ENCODE results near the gene AKT1S1.

The AKT1S1 gene

DNA sequence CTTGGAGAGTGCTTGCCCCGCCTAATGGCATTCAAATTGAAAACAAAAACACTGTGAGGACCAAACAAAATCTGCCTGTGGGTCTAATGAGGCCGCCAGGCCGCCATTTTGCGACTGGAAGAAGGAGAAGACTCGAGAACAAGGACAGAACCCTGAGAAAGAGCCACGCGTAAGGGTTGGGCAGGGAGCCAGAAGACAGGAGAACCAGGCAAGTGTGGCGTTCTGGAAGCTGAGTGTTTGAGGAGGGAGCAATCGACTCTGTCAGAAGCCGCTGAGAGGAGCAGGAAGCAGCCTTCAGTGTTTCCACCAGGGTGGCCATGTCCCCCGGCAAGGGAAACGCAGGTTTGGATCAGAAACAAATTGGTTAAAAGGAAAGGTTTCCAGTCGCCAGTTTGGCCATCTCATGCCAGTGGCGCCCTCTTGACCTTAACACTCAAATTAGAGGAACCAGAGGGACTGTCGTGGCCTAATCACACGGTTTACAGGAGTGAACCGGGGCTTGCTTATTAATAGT is 36.4 kb downstream of the AKT1S1 start:
- no peaks in the 10 kb centered on the region for H3K9me3 ChIP-seq
- no peak overlapping the region for H3K4me3 ChIP-seq (ENCODE audit: low read depth, low read length)
- peaks cover 23% of the 10 kb centered on the region for H3K36me3 ChIP-seq
- H3K27me3 ChIP-seq: no peaks in the 10 kb centered on the region
- no peaks in the 10 kb centered on the region for H3K4me1 ChIP-seq
- DNase-seq: no peak
- TF ChIP-seq, protein P1, sequence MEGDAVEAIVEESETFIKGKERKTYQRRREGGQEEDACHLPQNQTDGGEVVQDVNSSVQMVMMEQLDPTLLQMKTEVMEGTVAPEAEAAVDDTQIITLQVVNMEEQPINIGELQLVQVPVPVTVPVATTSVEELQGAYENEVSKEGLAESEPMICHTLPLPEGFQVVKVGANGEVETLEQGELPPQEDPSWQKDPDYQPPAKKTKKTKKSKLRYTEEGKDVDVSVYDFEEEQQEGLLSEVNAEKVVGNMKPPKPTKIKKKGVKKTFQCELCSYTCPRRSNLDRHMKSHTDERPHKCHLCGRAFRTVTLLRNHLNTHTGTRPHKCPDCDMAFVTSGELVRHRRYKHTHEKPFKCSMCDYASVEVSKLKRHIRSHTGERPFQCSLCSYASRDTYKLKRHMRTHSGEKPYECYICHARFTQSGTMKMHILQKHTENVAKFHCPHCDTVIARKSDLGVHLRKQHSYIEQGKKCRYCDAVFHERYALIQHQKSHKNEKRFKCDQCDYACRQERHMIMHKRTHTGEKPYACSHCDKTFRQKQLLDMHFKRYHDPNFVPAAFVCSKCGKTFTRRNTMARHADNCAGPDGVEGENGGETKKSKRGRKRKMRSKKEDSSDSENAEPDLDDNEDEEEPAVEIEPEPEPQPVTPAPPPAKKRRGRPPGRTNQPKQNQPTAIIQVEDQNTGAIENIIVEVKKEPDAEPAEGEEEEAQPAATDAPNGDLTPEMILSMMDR (IDR thresholded peaks at IDR 0.05; ENCODE audit: low read depth, low read length): no peak

DNA sequence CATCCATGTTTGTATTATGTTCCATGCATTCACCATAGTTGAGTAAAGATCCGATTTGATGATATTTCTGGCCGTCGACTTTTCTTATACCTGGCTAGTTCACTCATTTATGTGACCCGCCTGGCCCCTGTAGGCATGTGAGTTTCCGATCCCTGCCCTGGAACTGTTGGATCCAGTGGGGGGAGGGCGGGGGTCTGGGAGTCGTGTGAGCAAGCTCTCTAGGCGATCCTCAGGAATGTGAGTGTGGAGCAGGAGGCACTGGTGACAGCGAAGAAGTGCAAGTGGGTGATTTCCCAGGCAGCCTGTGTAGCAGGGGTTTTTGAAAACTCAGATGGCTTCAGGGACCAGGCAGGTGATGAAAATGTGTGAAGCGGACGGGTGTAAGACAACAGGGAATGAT is 36.8 kb downstream of the AKT1S1 start:
- H3K4me3 ChIP-seq (ENCODE audit: low read depth, low read length): no peak overlapping the region
- H3K9me3 ChIP-seq: no peaks in the 10 kb centered on the region
- no peak for DNase-seq
- TF ChIP-seq, protein P1 (IDR thresholded peaks at IDR 0.05; ENCODE audit: low read depth, low read length): no peak
- peaks cover 24% of the 10 kb centered on the region for H3K36me3 ChIP-seq
- H3K4me1 ChIP-seq: no peaks in the 10 kb centered on the region
- no peaks in the 10 kb centered on the region for H3K27me3 ChIP-seq

DNA sequence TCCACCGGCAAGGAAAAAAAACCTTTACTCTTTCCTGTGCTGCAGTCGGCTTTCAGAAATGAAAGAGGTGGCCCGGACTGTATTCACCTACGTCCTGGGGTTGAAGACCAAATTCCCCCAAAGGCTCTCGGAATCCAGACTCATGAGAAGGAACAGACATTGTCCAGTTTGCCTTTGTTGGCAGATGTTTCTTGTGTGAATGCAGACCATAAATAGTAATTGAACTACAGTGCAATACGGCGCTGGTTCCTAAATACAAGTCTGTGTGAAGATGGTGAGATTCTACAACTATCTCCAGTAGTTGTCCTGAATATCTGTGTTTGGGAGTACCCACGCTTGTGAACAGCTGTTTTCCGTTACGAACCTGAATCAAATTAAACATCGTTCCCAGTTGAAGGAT is 37.4 kb downstream of the AKT1S1 start:
- no peaks in the 10 kb centered on the region for H3K9me3 ChIP-seq
- no peaks in the 10 kb centered on the region for H3K4me1 ChIP-seq
- TF ChIP-seq, protein P1 (IDR thresholded peaks at IDR 0.05; ENCODE audit: low read depth, low read length): no peak
- no peak overlapping the region for H3K4me3 ChIP-seq (ENCODE audit: low read depth, low read length)
- DNase-seq: no peak
- peaks cover 30% of the 10 kb centered on the region for H3K36me3 ChIP-seq
- H3K27me3 ChIP-seq: no peaks in the 10 kb centered on the region

DNA sequence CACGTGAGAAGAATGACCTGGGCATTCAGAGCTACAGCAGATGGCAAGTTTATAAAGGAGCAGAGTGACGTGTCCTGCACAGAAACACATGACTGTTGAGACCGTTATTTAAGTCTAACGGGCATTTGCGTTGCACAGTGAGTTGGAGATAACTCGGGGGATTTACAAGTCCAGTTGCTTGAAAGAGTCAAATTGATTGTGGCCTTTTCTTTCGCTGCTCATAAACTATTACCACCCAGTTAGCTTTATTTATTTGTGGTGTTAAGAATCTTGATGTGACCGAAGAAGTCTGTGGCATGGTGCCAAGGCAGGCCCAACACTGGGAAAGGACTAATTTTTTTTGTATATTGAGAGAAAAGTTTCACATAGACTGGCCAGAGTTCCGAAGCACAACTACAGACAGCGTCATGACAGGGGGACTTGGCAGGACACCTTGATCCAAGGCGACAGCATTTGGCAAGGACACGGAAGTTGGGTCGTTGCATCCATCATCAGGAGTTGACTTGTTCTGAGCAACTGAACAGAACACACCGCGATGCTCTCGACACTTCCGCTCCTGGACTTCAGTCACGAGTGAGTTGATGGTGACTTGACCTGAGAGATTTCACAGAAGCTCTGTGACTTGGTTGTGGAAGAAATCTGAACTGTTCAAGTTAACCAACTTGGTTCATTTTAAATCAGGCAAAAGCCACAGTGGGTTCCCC is 38.1 kb downstream of the AKT1S1 start:
- H3K4me3 ChIP-seq (ENCODE audit: low read depth, low read length): no peak overlapping the region
- H3K27me3 ChIP-seq: no peaks in the 10 kb centered on the region
- no peaks in the 10 kb centered on the region for H3K4me1 ChIP-seq
- no peaks in the 10 kb centered on the region for H3K9me3 ChIP-seq
- peaks cover 30% of the 10 kb centered on the region for H3K36me3 ChIP-seq
- no peak for DNase-seq
- TF ChIP-seq, protein P1 (IDR thresholded peaks at IDR 0.05; ENCODE audit: low read depth, low read length): no peak

DNA sequence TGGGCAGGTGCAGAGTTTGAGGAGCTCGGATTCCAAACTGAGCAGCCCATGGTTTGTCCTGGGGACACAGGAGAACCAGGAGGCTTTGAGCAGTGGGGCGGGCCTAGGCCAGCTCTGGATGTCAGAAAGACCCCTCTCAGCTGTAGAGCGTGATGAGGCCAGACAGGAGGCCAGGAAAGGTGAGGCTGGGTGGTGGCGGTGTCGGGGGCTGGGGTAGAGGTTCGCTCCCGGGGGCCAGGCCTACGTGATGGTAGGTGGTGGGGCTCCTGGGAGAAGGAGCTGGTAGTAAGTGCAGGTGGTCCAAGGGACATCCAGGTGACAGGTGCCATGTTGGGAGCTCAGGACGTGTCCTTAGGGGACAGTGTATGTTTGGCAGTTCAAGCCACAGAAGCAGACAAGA is 39.7 kb downstream of the AKT1S1 start:
- Histone ChIP-seq H3K9me3 (no peaks in the 10 kb centered on the region), H3K36me3 (peaks cover 42% of the 10 kb centered on the region), H3K4me3 (ENCODE audit: low read depth, low read length) (no peak overlapping the region), H3K27me3 (no peaks in the 10 kb centered on the region), H3K4me1 (no peaks in the 10 kb centered on the region)
- TF ChIP-seq, protein P1 (IDR thresholded peaks at IDR 0.05; ENCODE audit: low read depth, low read length): no peak
- DNase-seq: no peak

DNA sequence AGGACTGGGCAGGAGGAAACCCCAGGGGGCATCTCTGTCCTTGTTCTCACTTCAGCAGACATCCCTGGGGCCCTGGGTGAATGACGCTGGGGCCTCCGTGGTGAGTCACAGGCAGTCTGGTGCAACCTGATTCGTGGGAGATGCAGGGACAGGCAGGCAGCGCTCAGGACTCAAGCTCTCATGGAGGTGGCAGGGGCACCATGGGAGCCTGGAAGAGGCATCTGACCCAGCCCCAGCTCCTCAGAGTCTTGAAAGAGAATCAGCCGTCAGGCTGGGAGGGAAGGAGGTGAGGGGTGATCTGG is 40.2 kb downstream of the AKT1S1 start:
- Histone ChIP-seq H3K9me3 (no peaks in the 10 kb centered on the region), H3K4me3 (ENCODE audit: low read depth, low read length) (no peak overlapping the region), H3K36me3 (peaks cover 46% of the 10 kb centered on the region), H3K4me1 (no peaks in the 10 kb centered on the region), H3K27me3 (no peaks in the 10 kb centered on the region)
- TF ChIP-seq, protein P1 (IDR thresholded peaks at IDR 0.05; ENCODE audit: low read depth, low read length): no peak
- DNase-seq: no peak
